ENCODE measurements around the gene WNT3.
"Not testable (repeated sequence)": the region's sequence is repeated elsewhere in the genome, so short reads cannot be mapped to it uniquely, and the experiment has no call there.

The WNT3 gene

GRCh38 chr17:46764000-46764708, 54.3 kb downstream of the WNT3 start:
- no peak for DNase-seq

GRCh38 chr17:46763416-46763815, 55.1 kb downstream of the WNT3 start:
- DNase-seq = no peak

- no peak for DNase-seq
These were observed 59.4 kb downstream of the WNT3 start for GRCh38 chr17:46759141-46759540.

- DNase-seq = no peak
These were observed 59.9 kb downstream of the WNT3 start for GRCh38 chr17:46758614-46759013.

GRCh38 chr17:46757588-46757987, 60.9 kb downstream of the WNT3 start:
- DNase-seq = not testable (repeated sequence)

- DNase-seq = no peak
These were observed 61.6 kb downstream of the WNT3 start for GRCh38 chr17:46756861-46757260.

GRCh38 chr17:46756081-46756735, 62.3 kb downstream of the WNT3 start:
- no peak for DNase-seq

- no peak for DNase-seq
These were observed 64.7 kb downstream of the WNT3 start for GRCh38 chr17:46753776-46754175.

GRCh38 chr17:46751425-46751824, 67.1 kb downstream of the WNT3 start:
- no peak for DNase-seq

- DNase-seq = no peak
These were observed 73.1 kb downstream of the WNT3 start for GRCh38 chr17:46745376-46745775.

GRCh38 chr17:46744441-46744840, 74.1 kb downstream of the WNT3 start:
- no peak for DNase-seq

- DNase-seq = no peak
These were observed 75.8 kb downstream of the WNT3 start for GRCh38 chr17:46742565-46743270.

- no peak for DNase-seq
These were observed 77.3 kb downstream of the WNT3 start for GRCh38 chr17:46741122-46741730.

GRCh38 chr17:46739982-46740381, 78.5 kb downstream of the WNT3 start:
- no peak for DNase-seq

- no peak for DNase-seq
These were observed 79.9 kb downstream of the WNT3 start for GRCh38 chr17:46738544-46738943.

GRCh38 chr17:46737326-46737725, 81.2 kb downstream of the WNT3 start:
- no peak for DNase-seq

GRCh38 chr17:46736100-46736499, 82.4 kb downstream of the WNT3 start:
- no peak for DNase-seq

- DNase-seq = no peak
These were observed 84.5 kb downstream of the WNT3 start for GRCh38 chr17:46733837-46734475.

GRCh38 chr17:46732754-46733398, 85.6 kb downstream of the WNT3 start:
- no peak for DNase-seq

- DNase-seq = no peak
These were observed 86.3 kb downstream of the WNT3 start for GRCh38 chr17:46732160-46732559.

- DNase-seq = no peak
These were observed 87.8 kb downstream of the WNT3 start for GRCh38 chr17:46730679-46731078.

GRCh38 chr17:46730026-46730425, 88.5 kb downstream of the WNT3 start:
- no peak for DNase-seq

All from NCI-H2107 (cell line).